Lung (tissue), 12 donors: ENCODE data around the gene SLC9A9. TPM values are rescaled to one million over a fixed set of nuclear protein-coding genes. Genes with fewer than 3 reads are reported as not detected.
A peak's percentile ranks its signal among the peaks of the same experiment; 100 is the strongest.

Source experiments
- ATAC-seq: fragments of 200-7000 bp; cut with Tn5 transposase; one replicate; pipeline ENCODE4 v1.9.1; 2020; ENCODE audit warnings: moderate number of reproducible peaks; ENCODE audit not compliant: insufficient read depth, low FRiP score
- DNase-seq, 3 donors: peaks; one replicate each; pipeline ENCODE4 v3.0.0-alpha.2; 2013 to 2017
- H3K27ac ChIP-seq, 2 donors: one replicate each; pipeline ENCODE4 v1.5.1; 2013; ENCODE audit warnings: mild to moderate bottlenecking in 2 of 2, moderate library complexity in 2 of 2, control low read depth in 1 of 2, inconsistent platforms in 1 of 2, low read depth in 1 of 2, low read length in 1 of 2
- H3K27me3 ChIP-seq, 3 donors: one replicate each; pipeline ENCODE4 v1.5.1; 2013; ENCODE audit warnings: low read length in 2 of 3; ENCODE audit not compliant: control insufficient read depth in 3 of 3, insufficient read depth in 3 of 3
- H3K36me3 ChIP-seq, 4 donors: one replicate each; pipeline ENCODE4 v1.5.1; 2013; ENCODE audit warnings: low read length in 4 of 4, mild to moderate bottlenecking in 1 of 4, moderate library complexity in 1 of 4; ENCODE audit not compliant: control insufficient read depth in 4 of 4, insufficient read depth in 4 of 4
- H3K4me1 ChIP-seq, 5 donors: one replicate each; pipeline ENCODE4 v1.5.1; 2013; ENCODE audit warnings: low read length in 5 of 5, mild to moderate bottlenecking in 2 of 5, moderate library complexity in 1 of 5; ENCODE audit not compliant: control insufficient read depth in 5 of 5, insufficient read depth in 5 of 5
- H3K4me3 ChIP-seq: one replicate; pipeline ENCODE4 v1.5.1; 2013; ENCODE audit warnings: mild to moderate bottlenecking, control low read depth, moderate library complexity
- H3K9ac ChIP-seq, 2 donors: one replicate each; pipeline ENCODE4 v1.5.1; 2013; ENCODE audit warnings: low read length in 2 of 2, control low read depth in 1 of 2; ENCODE audit not compliant: insufficient read depth in 1 of 2
- H3K9me3 ChIP-seq, 4 donors: one replicate each; pipeline ENCODE4 v1.5.1; 2013; ENCODE audit warnings: low read length in 3 of 4, mild to moderate bottlenecking in 1 of 4, moderate library complexity in 1 of 4; ENCODE audit not compliant: control insufficient read depth in 4 of 4, insufficient read depth in 3 of 4
- whole genome bisulfite sequencing, 2 donors: extraction: QIAGEN DNeasy Blood & Tissue Kit; methylation state at CpG; one replicate each; pipeline ENCODE4 v1.1.7; 2013; 5-methylcytosine and 5-hydroxymethylcytosine counted together
- polyA plus RNA-seq, 2 donors: library from polyadenylated mRNA; stranded (reverse); fragments of 200-250 nt; gene quantifications; one replicate each; pipeline ENCODE4 v1.2.1, GENCODE V29; 2013
- total RNA-seq, 2 donors: library from RNA; depleted of rRNA in 1 of 2; stranded (reverse); fragments of >200 nt in 1 of 2; gene quantifications; one replicate each; pipeline ENCODE4 v1.2.1, GENCODE V29; 2014 to 2021
- TF ChIP-seq, protein P1 (sequence below): IDR thresholded peaks from 2 replicates; pipeline ENCODE4 v1.5.1; 2012; ENCODE audit warnings: mild to moderate bottlenecking; ENCODE audit errors: control extremely low read depth, extremely low read depth
- donor health status: control.
- donor health status: control.
- donor health status: Bipolar disorder and iron deficiency.
- donor health status: healthy.
- donor health status: DM: yes; HTN: yes; CAD: no.

The SLC9A9 gene
- total and polyA plus RNA-seq, 4 donors, result 2.2 to 66.3 (median 8.2) TPM

DNA sequence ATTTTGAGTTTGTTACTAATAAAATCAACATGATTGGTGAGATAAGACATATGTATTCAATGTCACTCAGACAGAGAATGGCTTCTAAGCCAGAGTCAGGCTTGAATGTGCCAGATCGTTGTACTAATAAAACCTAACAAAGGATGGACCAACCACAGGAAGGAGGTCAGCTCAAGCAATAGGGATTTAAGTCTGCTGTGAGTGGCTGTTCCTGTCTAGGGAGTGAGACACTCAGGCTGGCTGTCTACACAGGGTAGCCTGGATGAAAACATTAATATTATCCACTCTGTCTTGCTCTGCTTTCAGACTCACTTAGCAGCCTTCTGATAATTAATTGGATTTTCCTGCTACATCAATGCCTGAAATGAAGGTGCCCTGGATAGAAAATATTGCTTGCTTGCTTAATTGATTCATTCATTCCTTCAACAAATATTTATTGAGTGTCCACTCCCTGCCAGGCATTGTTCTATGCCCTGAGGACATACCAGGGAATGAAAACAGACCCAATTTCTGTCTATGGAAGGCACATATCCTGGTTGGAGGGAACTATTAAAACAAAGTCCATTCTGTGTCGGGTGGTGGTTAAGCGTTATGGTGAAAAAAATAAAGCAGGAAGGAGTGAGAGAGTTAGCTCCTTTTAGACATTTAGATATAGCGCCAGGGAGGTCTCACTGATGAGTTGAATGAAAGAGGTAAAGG is 489.3 kb downstream of the SLC9A9 start:
- no peak for DNase-seq
- ATAC-seq, result no peak
- Histone ChIP-seq H3K27ac (no peak overlapping the region), H3K9ac (no peak overlapping the region), H3K36me3 (no peaks in the 10 kb centered on the region), H3K4me3 (no peak overlapping the region), H3K9me3 (peaks cover 0 to 3% (median 0%) of the 10 kb centered on the region in 4 donors), H3K27me3 (no peaks in the 10 kb centered on the region), H3K4me1 (peaks cover 0 to 7% (median 0%) of the 10 kb centered on the region in 5 donors)
- TF ChIP-seq, protein P1, sequence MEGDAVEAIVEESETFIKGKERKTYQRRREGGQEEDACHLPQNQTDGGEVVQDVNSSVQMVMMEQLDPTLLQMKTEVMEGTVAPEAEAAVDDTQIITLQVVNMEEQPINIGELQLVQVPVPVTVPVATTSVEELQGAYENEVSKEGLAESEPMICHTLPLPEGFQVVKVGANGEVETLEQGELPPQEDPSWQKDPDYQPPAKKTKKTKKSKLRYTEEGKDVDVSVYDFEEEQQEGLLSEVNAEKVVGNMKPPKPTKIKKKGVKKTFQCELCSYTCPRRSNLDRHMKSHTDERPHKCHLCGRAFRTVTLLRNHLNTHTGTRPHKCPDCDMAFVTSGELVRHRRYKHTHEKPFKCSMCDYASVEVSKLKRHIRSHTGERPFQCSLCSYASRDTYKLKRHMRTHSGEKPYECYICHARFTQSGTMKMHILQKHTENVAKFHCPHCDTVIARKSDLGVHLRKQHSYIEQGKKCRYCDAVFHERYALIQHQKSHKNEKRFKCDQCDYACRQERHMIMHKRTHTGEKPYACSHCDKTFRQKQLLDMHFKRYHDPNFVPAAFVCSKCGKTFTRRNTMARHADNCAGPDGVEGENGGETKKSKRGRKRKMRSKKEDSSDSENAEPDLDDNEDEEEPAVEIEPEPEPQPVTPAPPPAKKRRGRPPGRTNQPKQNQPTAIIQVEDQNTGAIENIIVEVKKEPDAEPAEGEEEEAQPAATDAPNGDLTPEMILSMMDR, result no peak
- WGBS, 2 donors, result 71 to 75% methylated on average over 4 of the region's 4 CpGs

DNA sequence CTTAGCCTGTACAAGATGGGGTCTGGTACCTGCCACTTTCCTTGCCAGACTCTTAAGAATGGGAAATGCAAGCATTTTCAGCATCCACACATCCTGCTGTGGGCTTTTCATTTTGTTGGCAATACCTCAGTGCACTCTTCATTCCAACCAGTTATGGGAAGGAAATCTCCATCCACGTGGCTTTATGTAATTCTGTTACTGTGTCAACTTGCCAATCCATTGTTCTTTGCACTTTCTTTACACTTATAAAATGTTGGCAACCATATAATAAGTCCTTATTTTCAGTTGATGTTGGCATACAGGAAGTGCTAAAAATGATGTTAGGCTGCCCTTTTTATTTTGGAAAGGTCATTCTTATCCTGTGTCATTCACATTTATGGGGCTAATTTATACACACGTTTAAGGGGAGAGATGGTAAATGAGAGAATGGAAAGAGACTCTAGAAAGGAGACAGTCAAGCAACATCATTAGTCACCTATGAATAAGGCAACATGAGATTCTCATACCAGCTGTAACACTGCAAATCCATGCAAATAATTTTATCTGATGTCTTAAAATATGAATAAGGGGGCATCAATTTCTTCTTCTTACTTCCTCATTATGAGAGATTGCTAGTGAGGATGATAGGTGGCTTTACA is 490.0 kb downstream of the SLC9A9 start:
- peaks cover 0 to 3% (median 0%) of the 10 kb centered on the region in 4 donors for H3K9me3 ChIP-seq
- no peak overlapping the region for H3K4me3 ChIP-seq
- no peak overlapping the region for H3K27ac ChIP-seq
- peak in 1 of 3 donors; percentile 23 for DNase-seq
- no peak for ATAC-seq
- no peak overlapping the region for H3K9ac ChIP-seq
- no peaks in the 10 kb centered on the region for H3K27me3 ChIP-seq
- TF ChIP-seq, protein P1, result no peak
- H3K36me3 ChIP-seq, result no peaks in the 10 kb centered on the region
- 40 to 56% methylated on average over 2 of the region's 2 CpGs for WGBS, 2 donors
- H3K4me1 ChIP-seq, result peaks cover 0 to 7% (median 0%) of the 10 kb centered on the region in 5 donors

DNA sequence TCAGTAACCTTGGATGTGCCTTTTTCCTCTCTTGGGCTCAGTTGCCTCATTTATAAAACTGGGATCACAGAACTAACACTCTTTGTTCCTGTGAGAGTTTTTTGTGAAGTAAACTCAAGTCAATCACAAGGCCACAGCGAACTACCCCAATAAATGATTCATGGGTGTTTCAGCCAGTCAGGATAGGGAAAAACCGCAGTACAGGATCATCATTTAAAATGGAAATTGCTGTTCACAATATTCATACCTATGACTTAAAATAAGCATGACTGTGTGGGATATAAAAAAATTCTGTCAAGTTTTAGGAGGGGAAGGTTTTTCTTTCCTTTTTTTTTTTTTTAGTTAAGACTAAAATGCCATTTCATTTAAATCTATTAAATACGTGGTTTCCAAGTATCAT is 490.6 kb downstream of the SLC9A9 start:
- H3K27me3 ChIP-seq, result no peaks in the 10 kb centered on the region
- no peak overlapping the region for H3K9ac ChIP-seq
- no peaks in the 10 kb centered on the region for H3K36me3 ChIP-seq
- peaks cover 0 to 3% (median 0%) of the 10 kb centered on the region in 5 donors for H3K4me1 ChIP-seq
- no peak overlapping the region for H3K4me3 ChIP-seq
- DNase-seq, result no peak
- no peak for ATAC-seq
- H3K9me3 ChIP-seq, result peaks cover 0 to 3% (median under 1%) of the 10 kb centered on the region in 4 donors
- TF ChIP-seq, protein P1, result no peak
- H3K27ac ChIP-seq, result no peak overlapping the region
- 79 to 87% methylated on average over 3 of the region's 3 CpGs for WGBS, 2 donors
